GM12878 (cell line): ENCODE results near the gene DYNC1H1. TPM values are rescaled to one million over a fixed set of nuclear protein-coding genes. Genes with fewer than 3 reads are reported as not detected.

ENCODE experiments used
- ATAC-seq: fragments of 200-7000 bp; cut with Tn5 transposase; 3 replicates; pipeline ENCODE4 v1.9.1; 2020; ENCODE audit warnings: mild to moderate bottlenecking, moderate library complexity
- BruUV-seq: library from RNA; stranded (reverse); fragments of 400-500 nt; replicated peaks from 2 replicates; lab custom pipeline; 2021; lab: Mats Ljungman, UMichigan
- CTCF ChIA-PET: fragments of 300-600 bp; sonication (Branson Sonifier 250); formaldehyde crosslinking; extraction: SDS; loops from one replicate; lab custom pipeline; 2021; ENCODE audit warnings: inconsistent platforms; lab: Yijun Ruan, JAX
- POLR2A ChIA-PET: fragments of 350-600 bp; formaldehyde crosslinking; extraction: SDS; loops from one replicate; lab custom pipeline; 2021; ENCODE audit warnings: inconsistent platforms; lab: Charles Lee
- RAD21 ChIA-PET: fragments of 300-600 bp; sonication (Branson Sonifier 250); formaldehyde crosslinking; loops from one replicate; lab custom pipeline; 2023; ENCODE audit warnings: antibody characterized with exemption; ENCODE audit not compliant: unreplicated experiment; lab: Charles Lee
- SMC1A ChIA-PET: fragments of 300-600 bp; sonication (Branson Sonifier 250); formaldehyde crosslinking; loops from one replicate; lab custom pipeline; 2023; ENCODE audit not compliant: unreplicated experiment, uncharacterized antibody; lab: Charles Lee
- DNase-seq: peaks from one replicate; pipeline ENCODE4 v3.0.0-alpha.2; 2011; ENCODE audit warnings: low read depth, low spot score
- FAIRE-seq: peaks from 3 replicates; lab custom pipeline; 2011; peaks lifted over from hg19 to GRCh38; lab: Jason Lieb, UNC
- H2AFZ ChIP-seq: 2 replicates; pipeline ENCODE4 v1.6.0; 2011; ENCODE audit warnings: low read depth, low read length, control low read depth; ENCODE audit not compliant: control insufficient read depth
- H3K27ac ChIP-seq: 2 replicates; pipeline ENCODE4 v1.5.1; 2011; ENCODE audit warnings: control low read depth; ENCODE audit not compliant: control insufficient read depth, insufficient read depth
- H3K27me3 ChIP-seq, 2 experiments: replicated peaks in 1 of 2; 2 replicates each; pipeline versions ENCODE4 v1.6.0 to v1.6.1; 2011; ENCODE audit warnings: low read length in 1 of 2; ENCODE audit not compliant: control insufficient read depth in 2 of 2, insufficient read depth in 2 of 2
- H3K36me3 ChIP-seq, 2 experiments: 2 replicates each; pipeline ENCODE4 v1.5.1; 2011; ENCODE audit warnings: low read length in 1 of 2; ENCODE audit not compliant: control insufficient read depth in 2 of 2, insufficient read depth in 2 of 2
- H3K4me1 ChIP-seq: 2 replicates; pipeline ENCODE4 v1.6.1; 2011; ENCODE audit warnings: mild to moderate bottlenecking, low read length, moderate library complexity, mixed read lengths; ENCODE audit not compliant: control insufficient read depth, insufficient read depth
- H3K4me2 ChIP-seq: 2 replicates; pipeline ENCODE4 v1.6.0; 2011; ENCODE audit warnings: control low read depth; ENCODE audit not compliant: control insufficient read depth, insufficient read depth
- H3K4me3 ChIP-seq: fragments of 200-600 bp; sonication (generic); 2 replicates; pipeline ENCODE4 v1.5.1; 2016
- H3K79me2 ChIP-seq: 2 replicates; pipeline ENCODE4 v1.6.0; 2011; ENCODE audit warnings: low read length; ENCODE audit not compliant: control insufficient read depth, insufficient read depth
- H3K9ac ChIP-seq: 2 replicates; pipeline ENCODE4 v1.8.0; 2011; ENCODE audit warnings: low read length, control low read depth, mixed read lengths; ENCODE audit not compliant: control insufficient read depth, insufficient read depth
- H3K9me3 ChIP-seq: replicated peaks from 3 replicates; pipeline ENCODE4 v1.5.1; 2011; ENCODE audit warnings: mild to moderate bottlenecking, low read length; ENCODE audit not compliant: control insufficient read depth, insufficient read depth
- H4K20me1 ChIP-seq: 2 replicates; pipeline ENCODE4 v1.6.0; 2011; ENCODE audit not compliant: control insufficient read depth, insufficient read depth
- BCL3 ChIP-seq: IDR thresholded peaks from 2 replicates; pipeline ENCODE4 v1.6.1; 2011; ENCODE audit warnings: borderline replicate concordance, low read depth, mild to moderate bottlenecking, moderate library complexity, low read length; ENCODE audit not compliant: insufficient read depth, poor library complexity, severe bottlenecking
- CHD4 ChIP-seq: fragments of 200-600 bp; sonication (generic); IDR thresholded peaks from 2 replicates; pipeline ENCODE4 v1.6.1; 2016; ENCODE audit warnings: mild to moderate bottlenecking
- ESRRA ChIP-seq: IDR thresholded peaks from 2 replicates; pipeline ENCODE4 v1.6.1; 2012; ENCODE audit warnings: mild to moderate bottlenecking, low read length, improper control_type of control experiment
- HDAC2 ChIP-seq: fragments of 200-600 bp; sonication (generic); IDR thresholded peaks from 2 replicates; pipeline ENCODE4 v1.6.1; 2017
- MXI1 ChIP-seq: fragments of 150-350 bp; IDR thresholded peaks from 2 replicates; pipeline ENCODE4 v1.6.1; 2011; ENCODE audit warnings: low read depth, mild to moderate bottlenecking, inconsistent platforms, low read length, improper control_type of control experiment
- MYC ChIP-seq: IDR thresholded peaks from 2 replicates; pipeline ENCODE4 v1.6.1; 2011; ENCODE audit warnings: mild to moderate bottlenecking, low read length, moderate library complexity, inconsistent platforms; ENCODE audit not compliant: insufficient read depth, insufficient replicate concordance, insufficient read length, severe bottlenecking
- NR2C1 ChIP-seq: fragments of 450-650 bp; IDR thresholded peaks from 2 replicates; pipeline ENCODE4 v1.6.1; 2017; ENCODE audit warnings: antibody characterized with exemption, mild to moderate bottlenecking, moderate library complexity
- RCOR1 ChIP-seq: conservative IDR thresholded peaks from 2 replicates; pipeline ENCODE4 v1.6.1; 2012; ENCODE audit warnings: low read depth, low read length, improper control_type of control experiment
- SIN3A ChIP-seq: IDR thresholded peaks from 2 replicates; pipeline ENCODE4 v1.6.1; 2012; ENCODE audit warnings: low read depth, low read length, improper control_type of control experiment
- SMAD1 ChIP-seq: fragments of 450-650 bp; IDR thresholded peaks from 2 replicates; pipeline ENCODE4 v1.6.1; 2018; ENCODE audit warnings: mild to moderate bottlenecking, low read depth; ENCODE audit not compliant: partially characterized antibody
- SREBF2 ChIP-seq: IDR thresholded peaks from 2 replicates; pipeline ENCODE4 v1.6.1; 2012; ENCODE audit warnings: mild to moderate bottlenecking, low read length
- SRF ChIP-seq, 2 experiments: IDR thresholded peaks; 2 replicates each; pipeline ENCODE4 v1.6.1; 2011; ENCODE audit warnings: low read depth in 2 of 2, low read length in 2 of 2, mild to moderate bottlenecking in 1 of 2, moderate library complexity in 1 of 2
- SUZ12 ChIP-seq: fragments of 200-600 bp; sonication (generic); IDR thresholded peaks from one replicate; pipeline ENCODE4 v1.6.1; 2018; ENCODE audit warnings: antibody characterized with exemption, mild to moderate bottlenecking; ENCODE audit not compliant: unreplicated experiment
- YBX1 ChIP-seq: fragments of 450-650 bp; IDR thresholded peaks from 2 replicates; pipeline ENCODE4 v1.6.1; 2016; ENCODE audit warnings: antibody characterized with exemption
- ZZZ3 ChIP-seq: IDR thresholded peaks from 2 replicates; pipeline ENCODE4 v1.6.1; 2011; ENCODE audit warnings: low read depth; ENCODE audit not compliant: control insufficient read depth, insufficient read length
- WGBS: methylation state at CpG from one replicate; pipeline ENCODE4 v1.1.6; 2016; ENCODE audit warnings: low lambda C conversion rate; ENCODE audit not compliant: insufficient replicate concordance, insufficient coverage; ENCODE audit errors: missing lambda C conversion rate; 5-methylcytosine and 5-hydroxymethylcytosine counted together
- in situ Hi-C: fragments of 300-500 bp; cut with MboI; formaldehyde crosslinking; loops from 9 replicates; pipeline ENCODE4 v1.14.3; 2018; ENCODE audit warnings: mixed read lengths
- intact Hi-C: fragments of 100-400 bp; cut with micrococcal nuclease; formaldehyde crosslinking; loops from one replicate; pipeline ENCODE4 v1.14.2; 2022; ENCODE audit not compliant: unreplicated experiment
- polyA plus RNA-seq, 11 experiments: library from polyadenylated mRNA; depleted of rRNA in 4 of 11; unstranded in 6 of 11; stranded (reverse) in 5 of 11; fragments of >200 nt; fragmentation: Nextera tagmentation in 4 of 11; fragmentation: Illumina TruSeq in 1 of 11; extraction: Ambion mirVana in 4 of 11; extraction: Trizol in 1 of 11; gene quantifications; 1 replicate in 1 of 11; 2 replicates in 10 of 11; pipeline versions ENCODE4 v1.2.1 to v1.2.3, GENCODE V29; 2011 to 2016; ENCODE audit warnings: inconsistent platforms in 2 of 11, missing spikeins in 2 of 11, low read depth in 1 of 11
- total RNA-seq, 4 experiments: library from RNA; depleted of rRNA in 3 of 4; stranded (reverse); fragments of >200 nt in 3 of 4; fragmentation: Illumina TruSeq in 1 of 4; extraction: Trizol in 1 of 4; gene quantifications; 2 replicates each; pipeline versions ENCODE4 v1.2.1 to v1.2.3, GENCODE V29; 2013 to 2021
- TF ChIP-seq, protein P1 (sequence below): IDR thresholded peaks from 2 replicates; pipeline ENCODE4 v1.6.1; 2012; ENCODE audit warnings: mild to moderate bottlenecking, low read depth, low read length

DYNC1H1 gene
- total and polyA plus RNA-seq, 10 of the 15 experiments (the other 5 are each of a cell fraction or from before 2014, with no cell fraction given): 38.4 to 291 (median 111) TPM

- CTCF ChIA-PET: no interaction called here
- TF ChIP-seq MYC: no peak
- no peak for TF ChIP-seq SMAD1
- TF ChIP-seq HDAC2: no peak
- no peak for TF ChIP-seq CHD4
- no peak for TF ChIP-seq NR2C1
- TF ChIP-seq, protein P1, sequence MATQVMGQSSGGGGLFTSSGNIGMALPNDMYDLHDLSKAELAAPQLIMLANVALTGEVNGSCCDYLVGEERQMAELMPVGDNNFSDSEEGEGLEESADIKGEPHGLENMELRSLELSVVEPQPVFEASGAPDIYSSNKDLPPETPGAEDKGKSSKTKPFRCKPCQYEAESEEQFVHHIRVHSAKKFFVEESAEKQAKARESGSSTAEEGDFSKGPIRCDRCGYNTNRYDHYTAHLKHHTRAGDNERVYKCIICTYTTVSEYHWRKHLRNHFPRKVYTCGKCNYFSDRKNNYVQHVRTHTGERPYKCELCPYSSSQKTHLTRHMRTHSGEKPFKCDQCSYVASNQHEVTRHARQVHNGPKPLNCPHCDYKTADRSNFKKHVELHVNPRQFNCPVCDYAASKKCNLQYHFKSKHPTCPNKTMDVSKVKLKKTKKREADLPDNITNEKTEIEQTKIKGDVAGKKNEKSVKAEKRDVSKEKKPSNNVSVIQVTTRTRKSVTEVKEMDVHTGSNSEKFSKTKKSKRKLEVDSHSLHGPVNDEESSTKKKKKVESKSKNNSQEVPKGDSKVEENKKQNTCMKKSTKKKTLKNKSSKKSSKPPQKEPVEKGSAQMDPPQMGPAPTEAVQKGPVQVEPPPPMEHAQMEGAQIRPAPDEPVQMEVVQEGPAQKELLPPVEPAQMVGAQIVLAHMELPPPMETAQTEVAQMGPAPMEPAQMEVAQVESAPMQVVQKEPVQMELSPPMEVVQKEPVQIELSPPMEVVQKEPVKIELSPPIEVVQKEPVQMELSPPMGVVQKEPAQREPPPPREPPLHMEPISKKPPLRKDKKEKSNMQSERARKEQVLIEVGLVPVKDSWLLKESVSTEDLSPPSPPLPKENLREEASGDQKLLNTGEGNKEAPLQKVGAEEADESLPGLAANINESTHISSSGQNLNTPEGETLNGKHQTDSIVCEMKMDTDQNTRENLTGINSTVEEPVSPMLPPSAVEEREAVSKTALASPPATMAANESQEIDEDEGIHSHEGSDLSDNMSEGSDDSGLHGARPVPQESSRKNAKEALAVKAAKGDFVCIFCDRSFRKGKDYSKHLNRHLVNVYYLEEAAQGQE: no peak
- TF ChIP-seq RCOR1: no peak
- no peak for TF ChIP-seq SIN3A
- no peak for TF ChIP-seq ESRRA
- no peak for TF ChIP-seq YBX1
- no peak for TF ChIP-seq MXI1
- no peak for TF ChIP-seq SUZ12
- TF ChIP-seq SRF (IDR thresholded peaks at IDR 0.05; ENCODE audit: low read depth in 2 of 2, low read length in 2 of 2): no peak
- TF ChIP-seq BCL3: no peak
- TF ChIP-seq ZZZ3: no peak
- TF ChIP-seq SREBF2: no peak
Measured at GRCh38 chr14:102034301-102034700, 69.9 kb downstream of the DYNC1H1 start.

More at GRCh38 chr14:102034301-102034700, 69.9 kb downstream of the DYNC1H1 start:
- H4K20me1 ChIP-seq: no peaks in the 10 kb centered on the region
- no peak overlapping the region for H2AFZ ChIP-seq
- in situ Hi-C loops (no loop called here), intact Hi-C loops (no loop called here)
- RAD21 ChIA-PET: no interaction called here
- H3K27ac ChIP-seq: no peak overlapping the region
- no peak overlapping the region for H3K4me2 ChIP-seq
- 94% methylated on average over 11 of the region's 11 CpGs for WGBS
- BruUV-seq: no TSS peak
- no peaks in the 10 kb centered on the region for H3K79me2 ChIP-seq
- no peaks in the 10 kb centered on the region for H3K9me3 ChIP-seq
- no peak overlapping the region for H3K9ac ChIP-seq
- no peak for FAIRE-seq
- no peak for ATAC-seq
- no peak overlapping the region for H3K4me3 ChIP-seq
- POLR2A ChIA-PET: interaction anchor here (0.6 kb wide), 1 partner anchor 9 kb away, joined by 7 read pairs; no protein-coding TSS in a partner anchor
- SMC1A ChIA-PET: no interaction called here
- no peaks in the 10 kb centered on the region for H3K27me3 ChIP-seq
- H3K4me1 ChIP-seq: no peaks in the 10 kb centered on the region
- peaks cover 28 to 64% of the 10 kb centered on the region in 2 experiments for H3K36me3 ChIP-seq
- DNase-seq: no peak
